ACC112 (cell line): Measurements from ENCODE around the gene DPP6.
"Not testable (repeated sequence)": the region's sequence is repeated elsewhere in the genome, so short reads cannot be mapped to it uniquely, and the experiment has no call there.

Experiments
- H2AFZ ChIP-seq: fragments of 200-600 bp; sonication (generic); one replicate; pipeline ENCODE4 v1.6.0; 2017; ENCODE audit warnings: antibody characterized with exemption, low read length; ENCODE audit not compliant: unreplicated experiment
- H3K27ac ChIP-seq: fragments of 200-600 bp; sonication (generic); 2 replicates; pipeline ENCODE4 v1.5.1; 2014; ENCODE audit warnings: low read depth, mild to moderate bottlenecking, antibody characterized with exemption, low read length, moderate library complexity
- H3K27me3 ChIP-seq: fragments of 200-600 bp; sonication (generic); 2 replicates; pipeline ENCODE4 v1.6.1; 2014; ENCODE audit warnings: mild to moderate bottlenecking, antibody characterized with exemption, low read length, moderate library complexity, mixed read lengths; ENCODE audit not compliant: insufficient read depth
- H3K36me3 ChIP-seq: fragments of 200-600 bp; sonication (generic); 2 replicates; pipeline ENCODE4 v1.6.1; 2016; ENCODE audit warnings: mild to moderate bottlenecking, antibody characterized with exemption, low read length, moderate library complexity, mixed read lengths; ENCODE audit not compliant: insufficient read depth
- H3K4me1 ChIP-seq: fragments of 200-600 bp; sonication (generic); one replicate; pipeline ENCODE4 v1.6.1; 2016; ENCODE audit warnings: low read length, mixed read lengths; ENCODE audit not compliant: insufficient read depth, unreplicated experiment, control insufficient read depth
- H3K4me3 ChIP-seq: fragments of 200-600 bp; sonication (generic); 2 replicates; pipeline ENCODE4 v1.5.1; 2014; ENCODE audit warnings: mild to moderate bottlenecking, low read depth, low read length
- H3K79me2 ChIP-seq: fragments of 200-600 bp; sonication (generic); one replicate; pipeline ENCODE4 v1.6.0; 2016; ENCODE audit warnings: low read length; ENCODE audit not compliant: control insufficient read depth, unreplicated experiment, insufficient read depth

Gene DPP6

GRCh38 chr7:154051006-154051642 lies 1.1 kb upstream of the DPP6 start:
- not testable (repeated sequence) for H3K27ac ChIP-seq, H3K79me2 ChIP-seq, H3K36me3 ChIP-seq, H2AFZ ChIP-seq, H3K4me3 ChIP-seq, H3K27me3 ChIP-seq, H3K4me1 ChIP-seq

- not testable (repeated sequence) for H3K4me1 ChIP-seq, H3K27ac ChIP-seq, H2AFZ ChIP-seq, H3K36me3 ChIP-seq, H3K27me3 ChIP-seq, H3K4me3 ChIP-seq, H3K79me2 ChIP-seq
Measured at GRCh38 chr7:154052530-154053252, 493 bp downstream of the DPP6 start.

DNA sequence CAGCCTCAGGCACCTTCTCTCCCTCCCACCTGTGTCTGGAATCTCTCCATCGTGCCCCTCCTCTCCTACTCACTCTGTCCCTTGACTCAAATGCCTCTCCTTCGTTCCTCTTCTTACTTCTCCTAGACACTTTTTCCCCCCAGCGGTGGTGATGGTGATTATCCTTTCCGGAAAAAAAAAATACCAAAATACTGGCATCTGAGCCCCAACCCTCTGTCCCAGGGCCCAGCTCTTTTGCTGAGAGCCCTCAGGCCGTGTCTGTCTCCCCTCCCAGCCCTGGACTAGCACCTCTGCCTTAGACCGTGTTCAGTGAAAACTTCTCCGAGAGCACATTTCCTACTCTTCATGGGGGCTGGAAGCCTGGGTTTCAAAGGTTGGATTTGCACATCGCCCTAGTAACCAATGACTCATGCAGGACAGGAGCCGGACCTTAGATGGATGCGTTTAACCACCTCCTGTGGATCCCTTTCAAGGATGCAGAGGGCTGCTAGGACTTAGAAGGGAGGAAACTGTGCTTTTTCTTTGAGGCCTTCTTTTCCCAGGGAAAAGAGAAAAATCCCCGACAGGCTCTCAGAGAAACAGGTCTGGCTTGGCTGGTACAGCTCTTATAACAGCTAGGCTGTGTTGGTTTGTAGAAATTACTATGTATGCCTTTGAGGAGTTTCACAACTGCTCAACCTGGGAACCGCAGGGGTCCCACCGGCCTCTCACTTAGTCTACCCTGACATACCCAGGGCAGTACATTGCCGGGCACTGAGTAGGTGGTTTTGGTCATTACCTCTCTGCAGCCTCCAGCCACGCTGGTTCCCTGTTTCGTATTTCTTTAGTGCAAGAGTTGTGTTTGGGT lies 1.5 kb downstream of the DPP6 start:
- not testable (repeated sequence) for H2AFZ ChIP-seq, H3K27me3 ChIP-seq, H3K36me3 ChIP-seq, H3K4me1 ChIP-seq, H3K79me2 ChIP-seq, H3K27ac ChIP-seq, H3K4me3 ChIP-seq

DNA sequence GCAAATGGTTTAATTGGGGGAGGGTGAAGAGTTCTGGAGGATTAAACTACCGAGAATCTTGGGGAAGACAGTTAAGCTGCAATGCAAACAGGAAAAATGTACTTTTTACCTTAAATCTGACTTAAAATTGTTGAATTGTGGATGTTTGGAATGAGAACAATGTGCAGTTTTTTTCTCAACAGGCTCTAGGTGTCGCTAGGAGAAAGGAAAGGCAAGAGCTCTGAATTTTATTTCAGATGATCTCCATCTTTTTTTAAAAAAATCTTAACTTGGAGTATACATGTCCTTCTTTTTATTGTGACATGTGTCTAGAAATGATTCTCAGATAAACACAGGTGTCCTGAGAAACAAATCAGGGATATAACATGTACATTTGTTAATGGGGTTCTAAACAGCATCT lies 2.5 kb downstream of the DPP6 start:
- H3K79me2 ChIP-seq, H3K27ac ChIP-seq, H3K4me1 ChIP-seq, H3K27me3 ChIP-seq, H2AFZ ChIP-seq, H3K36me3 ChIP-seq, H3K4me3 ChIP-seq: not testable (repeated sequence)

DNA sequence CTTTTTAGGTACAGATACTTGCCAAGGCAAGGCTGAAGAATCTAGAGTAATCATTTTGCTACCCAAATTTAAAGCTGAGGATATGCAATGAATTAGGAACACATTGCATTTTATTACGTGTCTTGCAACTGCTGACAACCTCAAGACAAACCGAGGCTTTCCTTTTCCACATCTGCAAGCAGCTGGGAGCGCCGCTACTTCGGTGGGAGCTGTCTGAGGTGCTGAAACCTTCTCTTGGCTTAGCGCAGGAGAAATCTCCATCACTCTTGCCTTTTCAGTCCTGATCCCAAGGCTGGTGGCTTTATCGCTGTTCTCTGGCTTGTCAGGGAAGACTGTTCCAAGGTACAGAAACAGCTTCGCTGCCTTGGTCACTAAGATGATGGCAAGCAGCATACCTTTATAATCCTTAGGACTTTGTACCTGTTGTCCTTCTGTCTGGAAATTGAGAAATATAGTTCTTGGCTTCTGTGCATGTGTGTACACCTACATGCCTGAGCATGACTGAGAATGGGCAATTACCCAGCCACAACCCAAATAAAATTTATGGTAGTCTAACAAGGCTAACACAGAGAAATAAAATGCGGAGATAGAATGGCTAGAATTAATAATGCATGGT lies 3.4 kb downstream of the DPP6 start:
- H3K27me3 ChIP-seq, H2AFZ ChIP-seq, H3K4me1 ChIP-seq: not testable (repeated sequence)

DNA sequence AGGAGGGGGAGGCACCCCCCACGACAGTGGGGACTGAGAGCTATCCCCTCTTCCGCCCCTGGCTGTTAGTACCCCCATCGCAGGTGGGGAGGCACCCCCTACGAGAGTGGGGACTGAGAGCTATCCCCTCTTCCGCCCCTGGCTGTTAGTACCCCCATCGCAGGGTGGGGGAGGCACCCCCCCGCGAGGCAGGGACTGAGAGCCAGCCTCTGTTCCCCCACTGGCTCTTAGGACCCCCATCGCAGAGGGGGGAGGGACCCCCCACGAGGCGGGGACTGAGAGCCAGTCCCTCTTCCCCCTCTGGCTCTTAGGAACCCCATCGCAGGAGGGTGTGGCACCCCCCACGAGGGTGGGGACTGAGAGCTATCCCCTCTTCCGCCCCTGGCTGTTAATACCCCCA lies 6.6 kb downstream of the DPP6 start:
- not testable (repeated sequence) for H2AFZ ChIP-seq, H3K4me3 ChIP-seq, H3K36me3 ChIP-seq, H3K79me2 ChIP-seq, H3K27me3 ChIP-seq, H3K4me1 ChIP-seq, H3K27ac ChIP-seq

More for the DNA sequence above, 3.4 kb downstream of the DPP6 start:
- H3K36me3 ChIP-seq, H3K79me2 ChIP-seq, H3K4me3 ChIP-seq, H3K27ac ChIP-seq: not testable (repeated sequence)

GRCh38 chr7:154060551-154060950 lies 8.4 kb downstream of the DPP6 start:
- not testable (repeated sequence) for H3K4me3 ChIP-seq, H3K79me2 ChIP-seq, H3K4me1 ChIP-seq, H3K36me3 ChIP-seq, H3K27me3 ChIP-seq, H2AFZ ChIP-seq, H3K27ac ChIP-seq

DNA sequence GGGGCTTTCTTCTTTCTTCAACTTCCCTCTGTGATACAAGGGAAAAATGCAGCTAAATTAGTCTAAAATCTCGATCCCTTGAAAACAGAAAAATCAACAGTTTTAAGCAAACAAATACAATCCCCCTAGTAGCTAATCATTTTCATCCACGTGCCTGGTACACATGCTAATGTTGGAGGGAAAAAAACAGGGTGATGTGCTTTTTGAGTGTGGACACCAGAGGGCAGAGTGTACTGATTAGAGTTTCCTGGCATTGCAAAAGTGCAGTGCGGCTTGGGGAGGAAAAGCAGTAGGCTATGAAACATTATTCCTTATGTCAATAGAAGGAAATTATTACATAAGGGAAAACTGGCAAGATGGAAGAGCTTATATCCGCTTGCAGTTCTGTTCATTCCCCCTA lies 19.6 kb downstream of the DPP6 start:
- not testable (repeated sequence) for H3K27me3 ChIP-seq, H3K36me3 ChIP-seq, H3K4me1 ChIP-seq, H3K79me2 ChIP-seq, H2AFZ ChIP-seq, H3K27ac ChIP-seq, H3K4me3 ChIP-seq

DNA sequence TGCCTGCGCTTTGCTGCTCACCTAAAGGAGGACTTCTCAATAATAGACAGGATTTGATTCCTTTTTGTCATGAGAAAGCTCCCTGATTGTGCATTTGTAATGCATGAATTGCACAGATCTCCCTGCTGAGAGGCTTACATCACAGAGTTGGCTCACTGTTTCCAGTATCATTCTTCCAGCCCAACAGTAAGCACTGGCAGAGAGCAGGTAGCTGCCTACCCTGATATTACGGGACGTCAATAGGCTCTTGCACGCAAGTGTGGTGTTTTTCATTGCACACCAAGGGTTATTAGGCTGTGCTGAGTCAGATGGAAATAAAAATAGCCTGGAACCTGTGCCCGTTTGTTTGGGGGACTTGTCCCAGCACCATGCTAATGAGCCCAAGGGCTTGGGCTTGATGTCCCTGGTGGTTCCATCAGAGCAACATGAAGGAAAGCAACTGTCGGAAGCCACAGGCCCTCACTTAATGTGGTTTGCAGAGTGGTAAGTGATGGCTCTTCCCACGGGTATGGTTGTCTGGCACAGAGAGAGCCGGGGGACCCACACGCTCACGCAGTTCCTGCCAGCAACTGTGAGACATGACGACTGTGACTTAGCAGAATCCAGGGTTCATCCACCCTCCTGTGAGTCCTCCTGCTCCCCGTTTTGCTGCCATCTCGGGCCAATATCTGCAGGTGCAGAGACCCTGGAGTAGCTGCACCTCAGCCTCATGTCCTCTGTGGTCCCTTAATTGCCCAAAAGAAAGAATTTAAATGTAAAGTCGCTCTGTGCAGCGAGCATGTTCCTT lies 20.4 kb downstream of the DPP6 start:
- H3K27ac ChIP-seq, H3K4me3 ChIP-seq, H2AFZ ChIP-seq, H3K4me1 ChIP-seq, H3K27me3 ChIP-seq, H3K36me3 ChIP-seq, H3K79me2 ChIP-seq: not testable (repeated sequence)

GRCh38 chr7:154078523-154078922 lies 26.3 kb downstream of the DPP6 start:
- not testable (repeated sequence) for H3K27me3 ChIP-seq, H3K4me1 ChIP-seq, H3K4me3 ChIP-seq, H3K36me3 ChIP-seq, H3K27ac ChIP-seq, H3K79me2 ChIP-seq, H2AFZ ChIP-seq
